T-helper 2 cell treated with Interferon-gamma antibody and Interleukin-4, amounts not matched to agents 5 μg/mL and 100 μg/mL, for 36 hours (primary cell): ENCODE results near the gene RFNG.
A peak's percentile ranks its signal among the peaks of the same experiment; 100 is the strongest.

Source experiments
- DNase-seq: peaks from one replicate; pipeline ENCODE4 v3.0.0; 2021; ENCODE audit warnings: low spot score
- H3K27ac Mint-ChIP-seq: one replicate; pipeline ENCODE4 v1.8.0; 2021; ENCODE audit warnings: mild to moderate bottlenecking, mixed read lengths
- H3K27me3 Mint-ChIP-seq: one replicate; pipeline ENCODE4 v1.8.0; 2021; ENCODE audit warnings: low read depth, mixed read lengths
- H3K36me3 Mint-ChIP-seq: one replicate; pipeline ENCODE4 v1.8.0; 2021; ENCODE audit warnings: low read depth, mixed read lengths
- H3K4me1 Mint-ChIP-seq: one replicate; pipeline ENCODE4 v1.8.0; 2021; ENCODE audit warnings: low read depth, mixed read lengths
- H3K4me3 Mint-ChIP-seq: one replicate; pipeline ENCODE4 v1.8.0; 2022; ENCODE audit warnings: mild to moderate bottlenecking, moderate library complexity, mixed read lengths
- H3K9me3 Mint-ChIP-seq: one replicate; pipeline ENCODE4 v1.8.0; 2021; ENCODE audit warnings: mixed read lengths

The RFNG gene

GRCh38 chr17:82076785-82077591 is 25.4 kb upstream of the RFNG start:
- peaks cover 6% of the 10 kb centered on the region for H3K27me3 Mint-ChIP-seq
- no peak overlapping the region for H3K27ac Mint-ChIP-seq
- no peak overlapping the region for H3K4me3 Mint-ChIP-seq
- H3K4me1 Mint-ChIP-seq = no peaks in the 10 kb centered on the region
- H3K9me3 Mint-ChIP-seq = no peaks in the 10 kb centered on the region
- DNase-seq = no peak
- H3K36me3 Mint-ChIP-seq = peaks cover 11% of the 10 kb centered on the region

- no peak overlapping the region for H3K27ac Mint-ChIP-seq
- no peaks in the 10 kb centered on the region for H3K9me3 Mint-ChIP-seq
- H3K36me3 Mint-ChIP-seq = peaks cover 11% of the 10 kb centered on the region
- no peak overlapping the region for H3K4me3 Mint-ChIP-seq
- no peak for DNase-seq
- peaks cover 6% of the 10 kb centered on the region for H3K27me3 Mint-ChIP-seq
- no peaks in the 10 kb centered on the region for H3K4me1 Mint-ChIP-seq
Observed at GRCh38 chr17:82076018-82076784, 24.6 kb upstream of the RFNG start.

GRCh38 chr17:82073446-82073845 is 21.8 kb upstream of the RFNG start:
- Mint-ChIP-seq H3K4me1 (no peaks in the 10 kb centered on the region), H3K36me3 (peaks cover 3% of the 10 kb centered on the region), H3K27me3 (peaks cover 8% of the 10 kb centered on the region), H3K9me3 (no peaks in the 10 kb centered on the region), H3K27ac (no peak overlapping the region), H3K4me3 (no peak overlapping the region)
- no peak for DNase-seq

GRCh38 chr17:82072827-82073226 is 21.2 kb upstream of the RFNG start:
- H3K27me3 Mint-ChIP-seq = peaks cover 8% of the 10 kb centered on the region
- no peaks in the 10 kb centered on the region for H3K36me3 Mint-ChIP-seq
- H3K4me3 Mint-ChIP-seq = no peak overlapping the region
- DNase-seq = no peak
- no peaks in the 10 kb centered on the region for H3K4me1 Mint-ChIP-seq
- no peaks in the 10 kb centered on the region for H3K9me3 Mint-ChIP-seq
- H3K27ac Mint-ChIP-seq = no peak overlapping the region

GRCh38 chr17:82070611-82071010 is 19.0 kb upstream of the RFNG start:
- Mint-ChIP-seq H3K27ac (no peak overlapping the region), H3K9me3 (no peaks in the 10 kb centered on the region), H3K36me3 (peaks cover 1% of the 10 kb centered on the region), H3K4me1 (no peaks in the 10 kb centered on the region), H3K27me3 (peaks cover 8% of the 10 kb centered on the region), H3K4me3 (no peak overlapping the region)
- no peak for DNase-seq

GRCh38 chr17:82065638-82066303 is 14.2 kb upstream of the RFNG start, which contains the start of gene DUS1L:
Gene DUS1L, minus strand, starts transcription at chr17:82065804. Its CDS starts 745 bp downstream, at chr17:82065059.
- peak within 1 kb of the TSS; percentile 90 for H3K27ac Mint-ChIP-seq
- peak; percentile 74 for DNase-seq
- H3K4me3 Mint-ChIP-seq = peak within 1 kb of the TSS; percentile 86
- peaks cover 3% of the 10 kb centered on the region for H3K27me3 Mint-ChIP-seq
- no peaks in the 10 kb centered on the region for H3K9me3 Mint-ChIP-seq
- peaks cover 1% of the 10 kb centered on the region for H3K36me3 Mint-ChIP-seq
- peaks cover 1% of the 10 kb centered on the region for H3K4me1 Mint-ChIP-seq

- Mint-ChIP-seq H3K4me1 (peaks cover 1% of the 10 kb centered on the region), H3K9me3 (no peaks in the 10 kb centered on the region), H3K36me3 (peaks cover 3% of the 10 kb centered on the region), H3K27me3 (no peaks in the 10 kb centered on the region), H3K4me3 (peak overlapping the region; percentile 69), H3K27ac (peak overlapping the region; percentile 26)
- no peak for DNase-seq
Observed at GRCh38 chr17:82065193-82065637, 13.6 kb upstream of the RFNG start.

- H3K27ac Mint-ChIP-seq = peak overlapping the region; percentile 26
- peak overlapping the region; percentile 69 for H3K4me3 Mint-ChIP-seq
- no peaks in the 10 kb centered on the region for H3K27me3 Mint-ChIP-seq
- H3K9me3 Mint-ChIP-seq = no peaks in the 10 kb centered on the region
- no peak for DNase-seq
- peaks cover 1% of the 10 kb centered on the region for H3K4me1 Mint-ChIP-seq
- peaks cover 6% of the 10 kb centered on the region for H3K36me3 Mint-ChIP-seq
Observed at GRCh38 chr17:82064433-82065192, 13.0 kb upstream of the RFNG start.

- Mint-ChIP-seq H3K4me3 (peak overlapping the region; percentile 69), H3K27ac (no peak overlapping the region)
Observed at GRCh38 chr17:82063424-82064415, 12.1 kb upstream of the RFNG start.

GRCh38 chr17:82062984-82063368 is 11.4 kb upstream of the RFNG start:
- Mint-ChIP-seq H3K27ac (no peak overlapping the region), H3K4me1 (peaks cover 1% of the 10 kb centered on the region), H3K36me3 (peaks cover 6% of the 10 kb centered on the region), H3K9me3 (no peaks in the 10 kb centered on the region), H3K4me3 (no peak overlapping the region), H3K27me3 (no peaks in the 10 kb centered on the region)
- no peak for DNase-seq

More at GRCh38 chr17:82063424-82064415, 12.1 kb upstream of the RFNG start:
- H3K9me3 Mint-ChIP-seq = no peaks in the 10 kb centered on the region
- H3K4me1 Mint-ChIP-seq = peaks cover 1% of the 10 kb centered on the region
- H3K36me3 Mint-ChIP-seq = peaks cover 6% of the 10 kb centered on the region
- H3K27me3 Mint-ChIP-seq = no peaks in the 10 kb centered on the region
- DNase-seq = no peak

GRCh38 chr17:82062076-82062983 is 10.7 kb upstream of the RFNG start:
- peaks cover 11% of the 10 kb centered on the region for H3K36me3 Mint-ChIP-seq
- no peak overlapping the region for H3K4me3 Mint-ChIP-seq
- peaks cover 1% of the 10 kb centered on the region for H3K4me1 Mint-ChIP-seq

More at GRCh38 chr17:82062076-82062983, 10.7 kb upstream of the RFNG start:
- H3K9me3 Mint-ChIP-seq = no peaks in the 10 kb centered on the region
- no peak overlapping the region for H3K27ac Mint-ChIP-seq
- H3K27me3 Mint-ChIP-seq = no peaks in the 10 kb centered on the region
- no peak for DNase-seq
